Measurements from ENCODE around the gene OR56A4.
"Not testable (repeated sequence)": the region's sequence is repeated elsewhere in the genome, so short reads cannot be mapped to it uniquely, and the experiment has no call there.

GRCh38 chr11:5960704-5961320, 45.9 kb downstream of the OR56A4 start:
- TF ChIP-seq CTCF (tag by site-specific recombination; IDR thresholded peaks at IDR 0.05); IKZF3 (tag by site-specific recombination; IDR thresholded peaks at IDR 0.05); ZNF311 (tag by site-specific recombination; IDR thresholded peaks at IDR 0.05; ENCODE audit: borderline replicate concordance); ZNF558 (tag by site-specific recombination; IDR thresholded peaks at IDR 0.05); ZNF335 (tag by site-specific recombination; conservative IDR thresholded peaks at IDR 0.05); ZNF654 (tag by site-specific recombination; IDR thresholded peaks at IDR 0.05; ENCODE audit: low read depth); HOXA7 (CRISPR knock-in tag; IDR thresholded peaks at IDR 0.05; ENCODE audit: borderline replicate concordance); ZBTB1 (tag by site-specific recombination; IDR thresholded peaks at IDR 0.05); ZNF830 (tag by site-specific recombination; IDR thresholded peaks at IDR 0.05; ENCODE audit: low read depth); ZNF174 (tag by site-specific recombination; IDR thresholded peaks at IDR 0.05); ZSCAN30 (tag by site-specific recombination; IDR thresholded peaks at IDR 0.05): not testable (repeated sequence)
